Erythroblast (primary cell): ENCODE data around the gene OR1S2.

Experiments
- DNase-seq, 2 experiments: peaks; one replicate each; lab custom pipeline; 2025; lab: John Stamatoyannopoulos, UW
- GATA1 ChIP-seq: IDR thresholded peaks from 2 replicates; pipeline ENCODE4 v1.6.1; 2011; ENCODE audit warnings: low read depth, mild to moderate bottlenecking, control low read depth, low read length, moderate library complexity
- POLR2A ChIP-seq: IDR thresholded peaks from 2 replicates; pipeline ENCODE4 v1.6.1; 2011; ENCODE audit warnings: mild to moderate bottlenecking, low read length

Gene OR1S2

DNA sequence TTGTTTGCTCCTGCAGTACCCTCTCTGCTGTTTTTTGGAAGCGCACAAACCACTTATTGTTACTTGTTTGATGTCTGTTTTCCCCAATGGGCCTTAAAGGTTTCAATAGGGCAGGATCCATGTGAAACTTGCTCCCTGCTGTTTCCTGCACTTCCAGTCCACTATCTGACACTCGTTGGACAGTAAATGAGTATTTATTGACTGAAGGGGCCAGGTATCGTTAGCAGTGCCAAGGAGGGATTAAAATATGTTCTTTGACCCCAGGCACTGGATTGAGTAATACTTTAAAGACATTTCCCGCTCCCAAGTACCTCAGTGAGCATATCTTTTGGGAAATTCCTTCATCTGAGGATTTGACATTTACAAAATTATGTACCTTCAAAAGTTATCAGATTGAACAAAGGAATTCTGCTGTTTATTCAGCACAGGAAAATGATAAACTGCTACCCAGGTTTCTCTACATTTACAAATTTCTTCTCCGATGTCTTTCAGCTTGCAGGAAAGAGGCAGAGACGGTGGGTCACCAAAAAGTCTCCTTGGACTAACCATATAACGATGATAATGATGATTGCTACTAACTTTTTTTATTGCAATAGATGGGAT, 38.3 kb downstream of the OR1S2 start:
- no peak for TF ChIP-seq GATA1
- TF ChIP-seq POLR2A = no peak
- no peak for DNase-seq

DNA sequence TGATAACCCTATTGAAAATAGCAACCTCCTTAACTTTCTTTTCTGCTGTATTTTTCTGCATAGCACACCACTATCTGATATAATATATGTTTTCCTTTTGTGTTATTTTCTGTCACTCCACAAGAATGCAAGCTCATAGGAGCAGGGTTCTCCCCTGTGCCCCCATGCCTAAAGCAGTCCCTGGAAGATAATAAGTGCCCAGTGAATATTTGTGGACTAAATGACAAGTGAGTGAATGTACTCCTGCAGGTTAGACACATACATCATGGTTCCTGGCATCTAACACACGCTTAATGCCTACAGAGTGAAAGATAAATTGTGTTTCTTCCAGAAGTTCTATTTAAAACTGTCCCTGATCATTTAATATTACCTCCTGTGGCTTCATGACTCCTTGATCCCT, 39.0 kb downstream of the OR1S2 start:
- no peak for TF ChIP-seq POLR2A
- no peak for DNase-seq

DNA sequence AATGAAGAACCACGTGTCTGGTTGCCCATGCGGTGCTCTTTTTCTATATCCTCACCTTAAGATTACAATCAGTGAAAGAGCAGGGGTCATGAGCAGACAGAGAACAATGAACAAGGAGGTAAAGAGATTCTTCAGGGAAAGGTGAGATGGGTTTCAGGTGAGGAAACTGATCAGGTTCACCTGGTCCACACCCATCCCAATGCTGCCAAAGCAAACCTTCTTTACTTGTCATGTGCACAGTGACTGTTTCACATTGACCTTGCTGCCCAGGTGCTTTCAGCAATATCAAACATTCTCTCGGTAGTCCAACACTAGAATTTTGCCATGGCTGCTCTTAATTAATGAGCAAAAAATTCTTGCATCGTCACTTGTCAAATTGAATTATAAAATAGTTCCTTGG, 39.6 kb downstream of the OR1S2 start:
- no peak for DNase-seq
- TF ChIP-seq GATA1 (no peak), POLR2A (no peak)
